Measurements from ENCODE around the gene TFRC.
"Not testable (repeated sequence)": the region's sequence is repeated elsewhere in the genome, so short reads cannot be mapped to it uniquely, and the experiment has no call there.

Gene TFRC

DNA sequence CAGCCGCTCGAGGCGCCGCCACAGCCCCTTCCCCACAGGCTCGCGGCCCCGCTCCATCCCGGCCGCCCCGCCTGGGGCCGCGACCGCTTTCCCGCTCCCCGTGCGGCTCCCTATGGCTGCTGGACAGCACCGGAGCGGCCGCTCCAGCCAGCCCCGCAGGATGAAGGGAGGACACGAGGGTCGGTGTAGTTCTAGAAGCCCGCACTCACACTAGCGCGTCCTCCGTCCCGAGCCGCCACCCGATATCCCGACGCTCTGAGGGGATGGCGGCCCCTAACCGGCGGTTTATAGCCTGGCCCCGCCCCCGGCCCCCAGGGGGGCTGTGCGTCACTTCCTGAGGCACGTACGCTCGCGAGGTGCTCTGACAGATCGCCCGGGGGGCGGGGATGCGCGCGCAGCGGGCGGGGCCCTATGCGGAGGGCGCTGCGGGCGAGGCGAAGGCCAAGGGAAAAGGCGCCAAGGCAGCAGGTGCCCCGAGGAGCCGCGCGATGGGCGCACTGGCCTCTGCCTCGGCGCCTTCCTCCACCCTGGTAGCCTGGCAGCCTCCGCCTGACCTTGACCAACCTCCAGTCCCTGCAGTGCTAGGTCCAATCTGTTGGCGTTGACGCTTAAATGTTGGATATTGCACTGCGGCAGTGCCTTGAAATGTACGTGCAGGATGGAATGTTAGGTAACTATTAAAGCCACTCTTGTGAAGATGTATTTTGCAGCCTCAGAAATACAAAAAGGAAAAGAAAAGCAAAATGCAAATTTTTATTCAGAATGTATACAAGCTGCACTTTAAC lies at the start of gene TFRC:
Gene TFRC (minus strand): TSS at position 257 of the 785 bp plus-strand sequence. CDS start 4,991 bp downstream, outside the sequence.
- peak; percentile 93 for DNase-seq

DNA sequence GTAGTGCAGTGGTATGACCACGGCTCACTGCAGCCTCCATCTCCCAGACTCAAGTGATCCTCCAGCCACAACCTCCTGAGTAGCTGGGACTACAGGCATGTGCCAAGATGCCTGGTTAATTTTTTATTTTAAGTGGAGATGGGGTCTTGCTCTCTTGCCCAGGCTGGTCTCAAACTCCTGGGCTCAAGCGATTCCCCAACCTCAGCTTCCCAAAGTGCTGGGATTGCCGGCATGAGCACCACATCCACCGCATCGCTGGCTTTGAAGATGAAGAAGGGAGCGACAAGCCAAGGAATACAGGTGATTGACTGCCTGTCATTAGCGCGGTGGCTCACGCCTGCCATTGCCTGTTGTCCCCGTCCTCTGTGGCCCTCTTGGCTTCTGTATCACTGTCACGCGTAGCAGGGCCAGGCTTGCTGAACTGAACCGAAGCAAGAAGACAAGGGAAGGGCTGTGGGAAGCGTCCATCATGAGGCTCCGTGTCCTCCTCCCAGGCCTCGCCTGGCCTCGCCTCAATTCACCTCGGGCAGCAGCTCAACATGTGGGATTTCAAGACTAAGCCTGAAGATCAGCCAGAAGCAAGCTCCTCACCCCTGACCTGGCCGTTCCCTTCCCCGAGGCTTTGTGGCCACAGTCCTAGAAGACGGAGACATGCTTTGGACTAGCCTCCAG lies 46.4 kb upstream of the TFRC start:
- DNase-seq, result no peak

DNA sequence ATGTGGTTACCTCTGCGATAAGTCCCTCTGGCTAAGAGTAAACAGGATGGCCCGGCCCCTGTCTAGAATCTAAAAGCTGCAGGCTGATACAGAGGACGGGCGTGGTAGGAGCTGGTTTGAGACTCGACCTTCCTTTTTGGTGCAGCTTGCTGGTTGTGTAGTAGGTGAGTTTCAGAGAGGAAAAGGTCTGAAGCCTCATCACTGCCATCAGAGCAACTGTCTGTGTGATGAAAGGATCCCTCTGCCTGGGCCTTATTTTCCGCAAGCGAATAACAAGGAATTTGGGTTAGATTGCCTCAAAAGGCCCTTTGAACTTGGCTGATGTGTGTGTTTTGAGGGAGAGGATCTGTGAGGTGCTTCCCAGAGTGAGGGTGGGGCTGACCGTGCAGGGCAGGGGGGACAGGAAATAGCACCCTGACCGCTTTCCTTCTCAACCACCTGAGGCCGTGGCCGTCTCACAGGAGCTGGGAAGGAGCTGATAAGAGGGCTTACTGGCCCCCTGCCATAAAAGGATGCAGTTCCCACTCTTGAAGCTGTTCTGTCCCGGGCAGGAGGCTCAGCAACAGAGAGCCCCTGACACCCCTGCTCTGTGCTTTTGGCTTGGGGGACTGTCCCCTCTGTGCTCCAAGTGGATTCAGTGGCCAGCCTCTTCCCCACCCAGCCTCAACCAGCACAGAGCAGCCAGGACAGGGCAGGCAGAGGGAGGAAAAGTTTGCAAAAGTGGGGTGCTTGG lies 45.6 kb upstream of the TFRC start:
- DNase-seq, result no peak

DNA sequence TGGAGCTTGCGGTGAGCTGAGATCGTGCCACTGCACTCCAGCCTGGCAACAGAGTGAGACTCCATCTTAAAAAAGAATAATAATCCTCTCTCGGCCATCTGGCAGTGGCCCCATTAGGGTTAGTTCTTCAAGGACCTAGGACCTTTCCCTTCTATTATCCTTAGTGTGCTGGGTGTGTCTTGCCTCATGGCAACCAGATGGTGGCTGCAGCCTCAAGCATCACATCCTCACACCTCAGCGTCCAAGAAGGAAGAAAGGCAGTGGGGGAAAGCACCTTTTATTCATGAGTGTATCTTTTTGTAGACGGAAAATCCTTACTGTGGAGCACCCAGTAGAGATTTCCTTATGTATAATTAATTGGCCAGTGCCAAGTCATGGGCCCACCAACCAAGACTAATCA lies 42.7 kb upstream of the TFRC start:
- no peak for DNase-seq

DNA sequence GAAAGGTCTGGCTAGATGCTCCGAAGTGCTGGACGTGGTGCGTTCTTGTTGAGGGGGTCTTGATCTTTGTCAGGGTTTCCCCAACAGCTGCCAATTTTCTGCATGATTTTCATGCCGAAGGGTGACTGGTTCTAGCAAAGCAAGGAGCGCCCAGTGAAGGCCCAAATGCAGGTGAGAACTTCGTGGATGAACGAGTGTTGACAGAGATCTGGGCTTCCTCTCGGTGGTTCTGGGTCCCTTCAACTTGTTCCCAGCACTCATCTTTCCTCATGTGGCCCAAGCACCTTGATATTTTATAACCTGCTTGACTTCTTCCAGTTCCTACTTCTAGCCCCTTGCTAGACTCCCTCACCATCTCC lies 40.8 kb upstream of the TFRC start:
- DNase-seq, result no peak

DNA sequence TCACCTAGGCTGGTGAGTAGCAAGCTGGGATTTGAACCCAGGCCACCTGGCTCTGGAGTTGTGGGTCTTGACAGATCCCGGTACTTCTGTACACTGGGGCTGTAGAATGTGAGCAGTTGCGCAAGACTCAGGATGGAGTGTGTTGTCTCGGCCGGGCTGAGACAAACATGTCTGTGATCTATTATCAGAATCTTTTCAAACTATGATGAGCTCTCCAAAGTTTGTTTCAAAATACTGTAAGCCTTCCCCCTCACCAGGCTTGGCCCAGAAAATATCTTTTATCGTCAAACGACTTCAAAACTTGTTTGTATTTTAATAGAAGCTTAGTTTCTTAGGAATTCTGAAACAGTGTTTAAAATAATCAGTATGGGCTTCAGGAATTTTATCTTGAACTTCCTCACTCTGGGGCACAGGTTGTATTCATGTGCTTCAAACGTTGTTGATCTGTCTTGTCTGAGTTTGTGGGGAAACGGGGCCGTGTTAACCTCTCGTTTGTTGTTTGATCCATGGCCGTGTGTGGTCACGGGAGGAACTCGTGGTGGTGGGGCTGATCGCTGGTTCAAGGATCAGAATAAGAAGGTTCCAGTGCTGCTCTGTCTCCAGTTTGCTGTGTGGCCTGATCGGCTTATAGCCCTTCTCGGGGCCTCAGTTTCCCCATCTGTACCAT lies 40.3 kb upstream of the TFRC start:
- DNase-seq, result no peak

DNA sequence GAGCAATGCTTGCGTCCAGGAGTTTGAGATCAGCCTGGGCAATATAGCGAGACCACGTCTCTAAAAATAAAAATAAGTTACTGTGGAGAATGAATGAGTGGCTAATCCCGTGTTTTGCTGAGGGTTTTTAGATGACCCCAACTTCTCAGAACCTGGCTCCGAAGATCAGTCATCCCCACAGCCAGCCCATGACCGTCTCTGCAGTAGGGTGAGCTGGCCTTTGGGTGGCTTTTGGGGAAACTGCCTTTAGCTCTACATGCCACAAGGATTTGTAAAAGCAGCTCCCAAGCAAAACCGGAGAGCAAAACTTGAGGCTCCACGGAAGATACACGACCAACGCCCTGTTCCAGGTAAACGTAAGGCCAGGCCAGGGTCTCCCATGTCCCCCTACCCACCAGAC lies 39.2 kb upstream of the TFRC start:
- no peak for DNase-seq

DNA sequence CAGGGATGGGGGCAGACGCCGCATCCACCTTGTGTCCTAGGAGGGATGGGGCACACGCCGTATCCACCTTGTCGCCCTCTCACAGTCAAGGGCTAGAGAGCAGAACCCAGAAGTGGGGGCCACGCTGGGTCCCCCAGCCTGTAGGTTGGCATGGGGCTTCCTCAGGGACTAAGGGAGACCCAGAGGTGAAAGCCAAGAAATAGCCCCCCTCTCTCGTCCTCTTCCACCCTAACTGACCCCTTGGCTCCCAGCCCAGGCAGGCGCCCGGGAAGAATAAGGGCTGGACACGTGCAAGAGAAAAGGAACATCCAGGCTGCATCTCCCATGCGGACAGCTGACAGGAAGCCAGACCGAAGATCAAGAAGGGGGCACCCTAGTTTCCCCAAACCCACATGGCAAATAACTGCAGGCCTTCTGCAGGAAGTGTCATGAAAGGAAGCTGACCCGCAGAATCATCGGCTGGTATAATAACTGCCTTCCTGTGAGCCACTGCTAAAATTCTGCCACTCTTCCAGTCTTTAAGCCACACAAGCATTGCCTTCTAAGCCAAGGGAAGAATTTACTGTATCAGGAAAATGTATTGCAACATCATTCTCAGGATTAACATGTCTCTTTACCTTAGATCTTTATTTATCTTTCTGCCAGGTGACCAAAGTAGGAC lies 38.5 kb upstream of the TFRC start:
- DNase-seq, result no peak

DNA sequence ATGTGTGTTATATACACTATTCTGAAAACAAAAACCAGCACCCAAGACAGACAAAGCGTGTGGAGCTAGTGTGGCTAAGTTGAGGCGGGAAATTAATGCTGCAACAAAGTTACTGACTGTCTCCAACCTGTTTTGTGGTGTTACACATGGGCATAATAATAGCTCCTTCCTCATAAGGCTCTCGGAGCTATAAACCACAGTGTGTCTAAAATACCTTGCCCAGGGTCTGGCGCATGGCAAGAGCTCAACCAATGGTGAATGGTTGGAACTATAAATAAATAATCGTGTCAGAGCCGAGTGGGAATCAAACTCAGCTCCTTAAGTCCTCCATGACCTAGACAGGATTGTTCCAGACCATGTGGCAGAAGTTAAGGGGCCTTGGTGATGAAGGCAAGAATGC lies 35.9 kb upstream of the TFRC start:
- DNase-seq, result no peak

DNA sequence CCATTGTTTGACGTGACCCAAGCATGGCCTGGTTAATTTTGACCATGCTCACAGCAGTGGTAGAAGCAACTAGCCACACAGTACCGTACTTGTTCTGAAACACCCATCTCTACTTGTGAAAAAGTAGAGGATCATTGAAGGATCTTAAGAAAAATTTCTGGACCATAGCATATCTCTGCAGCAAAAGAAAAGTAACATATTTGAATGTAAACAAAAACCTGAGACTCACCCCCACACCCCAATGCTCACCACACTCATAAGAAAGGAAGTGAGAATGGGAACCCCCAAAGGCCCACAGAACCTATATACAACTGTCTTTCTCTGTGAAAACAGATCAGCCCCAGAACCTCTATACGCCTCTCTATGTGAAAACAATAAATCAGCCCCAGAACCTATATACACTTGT lies 33.8 kb upstream of the TFRC start:
- DNase-seq, result no peak

DNA sequence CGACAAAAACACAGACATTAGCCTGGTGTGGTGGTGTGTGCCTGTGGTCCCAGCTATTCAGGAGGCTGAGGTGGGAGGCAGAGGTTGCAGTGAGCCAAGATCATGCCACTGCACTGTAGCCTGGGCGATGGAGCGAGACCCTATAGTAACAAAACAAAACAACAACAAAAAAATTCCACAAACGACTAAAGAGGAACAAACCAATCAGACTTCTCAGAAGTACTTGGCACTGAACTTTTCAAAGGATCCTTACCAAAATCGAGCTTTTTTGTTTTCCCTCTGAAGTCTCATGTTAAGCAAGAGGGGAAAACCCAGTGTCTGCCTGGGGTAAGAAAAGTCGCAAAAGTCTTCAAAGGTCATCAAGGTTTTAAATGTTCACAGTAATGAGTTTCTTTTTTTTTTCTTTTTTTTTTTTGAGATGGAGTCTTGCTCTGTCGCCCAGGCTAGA lies 30.1 kb upstream of the TFRC start:
- no peak for DNase-seq

DNA sequence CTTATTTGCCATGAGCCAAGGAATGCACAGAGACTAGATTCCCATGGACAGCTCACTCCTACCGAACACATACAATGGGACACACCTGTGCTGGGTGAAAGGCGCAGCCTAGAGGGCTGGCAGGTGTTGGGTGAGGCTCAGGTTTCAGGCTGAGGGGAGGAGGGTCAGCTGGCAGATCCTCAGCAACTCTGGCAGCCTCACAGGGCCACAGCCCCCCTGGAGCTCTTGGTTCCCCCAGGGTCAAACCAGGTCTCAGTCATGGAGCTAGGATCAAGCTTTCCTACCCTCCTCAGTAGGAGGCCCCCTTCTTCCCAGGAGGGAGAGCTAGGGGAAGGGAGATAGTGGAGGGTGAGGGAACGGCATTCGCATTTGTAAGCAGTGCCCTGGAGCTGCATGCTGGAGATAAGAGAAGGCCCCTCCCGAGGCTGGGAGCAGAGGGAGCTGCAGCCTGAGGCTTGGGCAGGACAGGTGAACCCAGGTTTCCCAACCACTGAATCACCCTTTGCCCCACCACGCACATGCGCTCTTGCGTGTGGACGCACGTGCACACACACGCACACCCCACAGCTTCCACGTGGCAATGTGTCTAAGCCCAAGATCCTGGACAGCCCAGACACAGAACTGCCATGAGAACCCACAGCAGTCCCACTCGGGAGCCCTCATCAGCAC lies 26.3 kb upstream of the TFRC start:
- no peak for DNase-seq

DNA sequence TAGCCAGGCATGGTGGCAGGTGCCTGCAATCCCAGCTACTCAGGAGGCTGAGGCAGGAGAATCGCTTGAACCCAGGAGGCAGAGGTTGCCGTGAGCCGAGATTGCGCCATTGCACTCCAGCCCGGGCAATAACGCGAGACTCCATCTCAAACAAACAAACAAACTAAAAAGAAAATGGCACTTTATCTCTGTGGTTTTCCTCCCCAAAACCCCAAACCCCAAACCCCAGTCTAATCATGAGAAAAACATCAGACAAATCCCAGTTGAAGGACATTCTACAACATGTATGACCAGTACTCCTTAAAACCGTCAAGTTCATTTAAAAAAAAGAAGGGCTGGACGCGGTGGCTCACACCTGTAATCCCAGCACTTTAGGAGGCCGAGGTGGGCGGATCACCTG lies 22.8 kb upstream of the TFRC start:
- not testable (repeated sequence) for DNase-seq

DNA sequence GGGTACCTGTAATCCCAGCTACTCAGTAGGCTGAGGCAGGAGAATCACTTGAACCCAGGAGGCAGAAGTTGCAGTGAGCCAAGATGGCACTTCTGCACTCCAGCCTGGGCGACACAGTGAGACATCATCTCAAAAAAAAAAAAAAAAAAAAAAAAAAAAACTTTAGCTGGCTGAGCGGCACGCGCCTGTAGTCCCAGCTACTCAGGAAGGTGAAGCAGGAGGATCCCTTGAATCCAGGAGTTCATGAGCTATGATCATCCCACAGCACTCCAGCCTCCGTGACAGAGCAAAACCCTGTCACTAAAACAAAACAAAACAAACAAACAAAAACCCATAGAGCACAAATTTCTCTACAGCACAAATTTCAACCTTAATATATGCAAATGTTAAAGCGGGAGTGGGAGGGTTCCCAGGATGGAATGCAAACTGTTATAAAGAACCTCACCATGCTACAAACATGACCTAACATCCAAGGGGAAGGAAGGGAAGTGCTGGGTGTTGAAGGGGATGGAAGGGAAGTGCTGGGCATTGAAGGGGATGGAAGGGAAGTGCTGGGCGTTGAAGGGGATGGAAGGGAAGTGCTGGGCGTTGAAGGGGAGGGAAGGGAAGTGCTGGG lies 16.6 kb upstream of the TFRC start:
- not testable (repeated sequence) for DNase-seq

DNA sequence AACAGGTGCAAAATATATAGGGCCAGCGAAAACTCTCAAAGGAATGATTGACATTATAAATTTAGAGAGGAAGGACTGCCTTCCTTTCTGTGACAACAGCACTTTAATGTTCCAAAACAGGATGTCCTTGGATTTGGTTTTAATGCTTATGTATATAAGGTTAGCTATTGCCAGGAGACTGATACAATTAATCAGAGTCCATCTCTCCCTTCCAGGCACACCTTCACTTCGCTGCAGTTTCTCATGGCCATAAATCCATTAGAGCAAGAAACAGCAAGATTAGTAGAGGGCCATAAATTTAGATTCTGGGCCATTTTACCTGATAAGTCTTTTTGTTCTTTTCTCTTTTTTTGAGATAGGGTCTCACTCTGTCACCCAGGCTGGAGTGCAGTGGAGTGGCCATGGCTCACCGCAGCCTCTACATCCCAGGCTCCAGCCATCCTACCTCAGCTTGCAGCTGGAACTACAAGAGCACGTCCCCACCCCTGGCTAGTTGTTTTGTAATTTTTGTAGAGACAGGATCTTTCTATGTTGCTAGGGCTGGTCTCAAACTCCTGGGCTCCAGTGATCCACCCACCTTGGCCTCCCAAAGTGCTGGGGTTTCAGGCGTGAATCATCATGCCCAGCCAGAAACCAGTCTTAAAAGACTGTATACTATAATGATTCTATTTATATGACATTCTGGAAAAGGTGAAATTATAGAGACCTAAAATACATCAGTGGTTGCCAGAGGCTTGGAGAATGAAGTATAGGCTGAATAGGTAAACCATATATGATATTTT lies 15.7 kb upstream of the TFRC start:
- no peak for DNase-seq

DNA sequence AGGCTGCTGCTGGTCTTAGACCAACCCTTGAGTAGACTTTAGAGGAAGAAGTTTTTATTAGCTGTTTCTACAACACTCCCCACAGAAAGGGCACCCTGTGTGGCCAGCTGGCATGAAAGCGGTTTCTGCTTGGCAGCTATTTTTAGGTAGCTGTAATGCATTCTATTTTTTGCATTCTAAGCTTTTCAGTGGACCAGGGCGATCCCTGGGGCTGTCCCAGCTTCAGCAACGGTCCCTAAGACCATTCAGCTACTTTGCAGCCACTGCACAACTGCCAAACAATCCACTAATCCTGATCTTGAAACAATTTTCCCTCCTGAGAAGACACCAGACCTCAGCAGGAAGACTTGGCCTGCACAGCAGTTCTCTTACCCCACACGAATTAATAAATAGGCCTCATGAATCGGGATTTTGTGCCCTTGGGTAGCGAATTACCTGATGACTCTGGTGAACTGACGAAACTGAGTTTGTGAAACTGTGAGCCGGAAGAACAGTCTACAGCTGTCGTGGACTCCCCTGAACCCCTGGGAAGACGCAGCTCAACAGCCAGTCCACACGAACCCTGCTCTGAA lies 14.6 kb upstream of the TFRC start:
- DNase-seq, result no peak

DNA sequence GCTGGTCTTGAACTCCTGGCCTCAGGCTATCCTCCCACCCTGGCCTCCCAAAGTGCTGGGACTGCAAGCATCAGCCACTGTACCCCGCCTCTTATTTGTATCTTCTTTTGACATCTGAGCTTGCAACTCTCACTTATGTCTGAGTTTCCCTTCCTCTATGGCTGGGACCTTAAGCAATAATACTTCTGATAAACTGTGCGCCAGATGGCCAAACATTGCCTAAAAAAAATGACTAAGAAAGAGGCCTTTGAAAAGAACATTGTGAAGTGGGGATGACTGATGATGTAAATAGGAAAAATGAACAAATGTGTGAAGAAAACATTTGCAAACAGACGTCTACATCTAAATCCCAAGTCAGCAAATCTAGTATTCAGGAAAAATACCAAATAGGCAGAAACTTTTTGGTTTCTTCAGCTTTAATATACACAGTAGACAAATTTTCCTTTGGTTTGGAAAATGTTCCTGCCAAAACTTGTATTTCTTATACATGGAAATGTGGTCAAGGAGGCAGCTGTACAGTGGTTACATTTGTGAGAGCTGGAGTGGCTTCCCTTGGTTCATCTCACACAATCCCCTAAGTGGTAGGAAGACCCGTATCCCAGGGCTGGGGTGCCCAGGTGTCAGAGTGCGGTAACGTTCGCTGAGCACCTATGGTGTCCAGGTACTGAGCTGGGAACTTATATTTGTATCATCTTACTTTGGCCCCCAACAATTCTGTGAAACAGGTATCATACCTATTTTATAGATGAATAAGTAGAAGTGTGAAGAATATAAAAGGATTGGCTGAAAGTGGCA lies 11.6 kb upstream of the TFRC start:
- DNase-seq, result no peak

DNA sequence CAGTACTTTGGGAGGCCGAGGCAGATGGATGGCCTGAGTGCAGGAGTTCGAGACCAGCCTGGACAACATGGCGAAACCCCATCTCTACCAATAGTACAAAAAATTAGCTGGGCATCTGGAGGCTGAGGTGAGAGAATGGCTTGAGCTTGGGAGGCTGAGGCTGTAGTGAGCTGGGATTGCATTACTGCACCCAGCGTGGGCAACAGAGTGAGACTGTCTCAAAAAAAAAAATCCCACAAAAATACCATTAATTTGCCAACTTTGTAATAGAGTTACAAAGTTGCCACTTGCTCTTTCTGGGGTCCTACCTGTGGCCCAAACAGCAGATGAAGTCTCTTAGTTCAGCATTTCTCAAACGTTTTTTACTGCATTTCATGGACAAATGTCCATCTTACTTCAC lies 6.0 kb upstream of the TFRC start:
- no peak for DNase-seq

DNA sequence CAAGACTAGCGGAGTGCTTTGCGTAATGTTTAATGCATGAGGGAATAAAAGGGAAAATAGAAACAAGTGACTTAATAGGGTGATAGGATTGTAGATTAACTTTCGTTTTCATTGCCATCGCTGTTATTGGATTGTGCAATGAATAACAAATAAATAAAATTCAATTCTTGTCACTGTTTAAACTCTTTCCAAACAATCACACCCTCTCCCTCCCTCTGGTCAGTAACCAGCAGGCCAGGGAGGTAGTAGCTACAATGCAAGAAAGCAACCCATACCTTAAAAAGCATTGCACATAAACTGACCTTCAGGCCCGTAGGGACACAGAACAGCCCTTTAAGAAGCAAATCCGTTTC lies 705 bp upstream of the TFRC start:
- DNase-seq, result no peak

All from fibroblast of skin of right biceps (primary cell).